Lower lobe of right lung (tissue), 2 donors: Measurements from ENCODE around the gene PLA2G4A. TPM values are rescaled to one million over a fixed set of nuclear protein-coding genes. Genes with fewer than 3 reads are reported as not detected.

ENCODE experiments used
- ATAC-seq, 2 donors: fragments of 200-7000 bp; cut with Tn5 transposase; one replicate each; pipeline ENCODE4 v1.9.1; 2020 to 2022; ENCODE audit warnings: mild to moderate bottlenecking in 2 of 2, moderate library complexity in 2 of 2
- DNase-seq: peaks from one replicate; pipeline ENCODE4 v3.0.0-alpha.2; 2020
- H3K27ac ChIP-seq: fragments of 200-600 bp; one replicate; pipeline ENCODE4 v1.8.0; 2022
- H3K27me3 ChIP-seq: fragments of 200-600 bp; one replicate; pipeline ENCODE4 v1.8.0; 2022; ENCODE audit warnings: low read depth
- H3K36me3 ChIP-seq: fragments of 200-600 bp; one replicate; pipeline ENCODE4 v1.8.0; 2022; ENCODE audit warnings: mild to moderate bottlenecking
- H3K4me1 ChIP-seq: fragments of 200-600 bp; one replicate; pipeline ENCODE4 v1.8.0; 2022
- H3K4me3 ChIP-seq: fragments of 200-600 bp; one replicate; pipeline ENCODE4 v1.8.0; 2022; ENCODE audit warnings: mild to moderate bottlenecking
- H3K9me3 ChIP-seq: fragments of 200-600 bp; one replicate; pipeline ENCODE4 v1.8.0; 2022
- intact Hi-C: fragments of 100-400 bp; cut with DNase I; formaldehyde crosslinking; loops from one replicate; pipeline ENCODE4 v1.11.0; 2022
- total RNA-seq: library from RNA; stranded (reverse); fragmentation: NEBNext Ultra II Directional; extraction: Animal tissue kit (Norgen Biotek cat#: 25700); gene quantifications from one replicate; pipeline ENCODE4 v1.2.1, GENCODE V29; 2021
- TF ChIP-seq, protein P1 (sequence below): fragments of 200-600 bp; IDR thresholded peaks from one replicate; pipeline ENCODE4 v1.8.0; 2022; ENCODE audit warnings: antibody characterized with exemption, mild to moderate bottlenecking
- donor health status: DM: no; HTN: yes; CAD: no; lungs with severe emphysema.

Gene PLA2G4A
- total RNA-seq, 1 donor from 2014 or later: 10.1 TPM

DNA sequence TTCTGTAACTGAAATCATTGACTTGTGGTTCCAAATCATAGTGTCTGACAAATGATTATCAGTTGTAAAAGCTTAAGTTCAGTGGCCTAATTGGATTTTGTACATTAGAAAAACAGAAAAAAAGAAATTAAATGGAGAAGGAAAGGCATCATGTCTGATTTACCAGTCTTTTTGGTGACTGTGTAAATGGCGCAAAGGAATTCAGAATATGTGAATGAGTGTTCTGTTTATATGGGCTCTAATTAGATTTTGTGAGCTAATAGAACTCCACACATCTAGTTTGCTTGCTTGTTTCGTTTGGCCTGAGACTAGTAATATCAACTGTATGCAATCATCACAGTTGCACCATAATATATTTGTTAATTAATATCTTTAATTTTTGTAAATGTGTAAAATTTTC, 151.7 kb downstream of the PLA2G4A start:
- no peak for ATAC-seq
- intact Hi-C loops: loop anchor here (5.0 to 10.0 kb wide), 2 partner anchors 376 to 498 kb away; no protein-coding TSS in a partner anchor

DNA sequence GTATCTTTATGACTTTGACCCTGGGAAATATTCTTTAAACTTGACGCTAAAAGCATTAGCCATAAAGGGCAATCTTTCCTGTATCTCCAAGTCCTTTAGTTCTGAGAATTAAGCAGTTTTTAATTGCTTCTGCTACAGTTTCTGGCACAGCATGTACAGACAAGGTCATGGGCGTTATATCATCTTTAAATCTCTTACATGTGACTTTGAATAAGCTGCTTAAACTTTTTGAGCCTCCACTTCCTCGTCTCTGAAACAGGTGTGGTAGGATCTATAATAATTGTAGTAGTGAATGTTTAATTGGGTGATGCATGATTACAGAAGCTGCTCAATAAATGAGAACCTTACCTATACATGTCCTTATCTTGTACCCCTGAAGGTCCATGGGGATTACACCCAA, 153.4 kb downstream of the PLA2G4A start:
- Histone ChIP-seq H3K27me3 (no peaks in the 10 kb centered on the region), H3K9me3 (no peaks in the 10 kb centered on the region), H3K36me3 (no peaks in the 10 kb centered on the region), H3K4me1 (no peaks in the 10 kb centered on the region), H3K27ac (no peak overlapping the region), H3K4me3 (no peak overlapping the region)
- intact Hi-C loops: loop anchor here (5.0 to 10.0 kb wide), 2 partner anchors 377 to 500 kb away; no protein-coding TSS in a partner anchor
- TF ChIP-seq, protein P1, sequence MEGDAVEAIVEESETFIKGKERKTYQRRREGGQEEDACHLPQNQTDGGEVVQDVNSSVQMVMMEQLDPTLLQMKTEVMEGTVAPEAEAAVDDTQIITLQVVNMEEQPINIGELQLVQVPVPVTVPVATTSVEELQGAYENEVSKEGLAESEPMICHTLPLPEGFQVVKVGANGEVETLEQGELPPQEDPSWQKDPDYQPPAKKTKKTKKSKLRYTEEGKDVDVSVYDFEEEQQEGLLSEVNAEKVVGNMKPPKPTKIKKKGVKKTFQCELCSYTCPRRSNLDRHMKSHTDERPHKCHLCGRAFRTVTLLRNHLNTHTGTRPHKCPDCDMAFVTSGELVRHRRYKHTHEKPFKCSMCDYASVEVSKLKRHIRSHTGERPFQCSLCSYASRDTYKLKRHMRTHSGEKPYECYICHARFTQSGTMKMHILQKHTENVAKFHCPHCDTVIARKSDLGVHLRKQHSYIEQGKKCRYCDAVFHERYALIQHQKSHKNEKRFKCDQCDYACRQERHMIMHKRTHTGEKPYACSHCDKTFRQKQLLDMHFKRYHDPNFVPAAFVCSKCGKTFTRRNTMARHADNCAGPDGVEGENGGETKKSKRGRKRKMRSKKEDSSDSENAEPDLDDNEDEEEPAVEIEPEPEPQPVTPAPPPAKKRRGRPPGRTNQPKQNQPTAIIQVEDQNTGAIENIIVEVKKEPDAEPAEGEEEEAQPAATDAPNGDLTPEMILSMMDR: no peak
- ATAC-seq (no peak), DNase-seq (no peak)

More for the DNA sequence above, 151.7 kb downstream of the PLA2G4A start:
- TF ChIP-seq, protein P1: no peak
- no peak overlapping the region for H3K27ac ChIP-seq
- H3K36me3 ChIP-seq: no peaks in the 10 kb centered on the region
- no peaks in the 10 kb centered on the region for H3K27me3 ChIP-seq
- no peak overlapping the region for H3K4me3 ChIP-seq
- no peaks in the 10 kb centered on the region for H3K4me1 ChIP-seq
- no peaks in the 10 kb centered on the region for H3K9me3 ChIP-seq
- DNase-seq: no peak

DNA sequence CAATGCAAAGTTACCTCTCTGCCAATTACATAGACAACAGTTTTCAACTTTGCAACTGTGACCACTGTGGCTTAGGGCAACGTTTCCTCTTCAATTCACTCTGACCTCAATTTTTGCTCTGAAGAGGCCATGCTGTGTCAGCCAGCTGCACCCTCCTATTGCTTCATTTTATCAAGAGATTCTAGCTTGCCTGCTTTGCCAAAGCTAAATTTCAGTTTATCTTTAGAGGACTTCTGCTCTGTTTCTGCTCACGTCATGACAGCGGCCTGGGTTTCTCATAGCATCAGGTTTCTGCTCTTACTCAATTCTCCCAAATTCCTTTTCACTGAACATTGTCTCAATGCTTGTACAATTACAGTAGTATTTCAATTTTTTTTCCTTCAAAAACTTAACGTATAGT, 154.6 kb downstream of the PLA2G4A start:
- H3K36me3 ChIP-seq: no peaks in the 10 kb centered on the region
- no peaks in the 10 kb centered on the region for H3K27me3 ChIP-seq
- H3K9me3 ChIP-seq: no peaks in the 10 kb centered on the region
- intact Hi-C loops: loop anchor here (5.0 to 10.0 kb wide), 2 partner anchors 379 to 501 kb away; no protein-coding TSS in a partner anchor
- TF ChIP-seq, protein P1: no peak
- no peak overlapping the region for H3K27ac ChIP-seq
- no peaks in the 10 kb centered on the region for H3K4me1 ChIP-seq
- peak; percentile 51 for DNase-seq
- peak; percentile 51 to 78 for ATAC-seq
- H3K4me3 ChIP-seq: no peak overlapping the region

DNA sequence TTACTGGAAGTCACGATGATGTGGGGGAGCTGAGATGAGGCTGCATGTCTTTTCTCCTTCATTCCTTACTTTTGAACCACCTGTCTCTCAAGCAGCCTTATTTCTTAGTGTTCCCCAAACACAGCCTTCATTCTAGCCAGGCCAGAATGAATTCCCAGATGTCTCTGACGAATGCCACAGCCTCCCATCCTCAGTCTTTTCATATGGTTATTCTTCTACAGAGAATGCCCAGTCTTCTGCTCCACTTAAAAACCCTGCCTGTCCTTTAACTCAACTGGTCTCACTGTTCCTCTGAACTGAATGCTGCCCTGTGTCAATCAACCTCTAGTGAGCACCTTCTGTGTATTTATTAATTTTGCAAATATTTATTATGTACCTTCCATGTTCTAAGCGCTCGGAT, 156.2 kb downstream of the PLA2G4A start:
- Histone ChIP-seq H3K27ac (no peak overlapping the region), H3K27me3 (no peaks in the 10 kb centered on the region), H3K9me3 (no peaks in the 10 kb centered on the region), H3K36me3 (no peaks in the 10 kb centered on the region), H3K4me1 (no peaks in the 10 kb centered on the region), H3K4me3 (no peak overlapping the region)
- ATAC-seq: no peak
- TF ChIP-seq, protein P1: no peak
- intact Hi-C loops: loop anchor here (5.0 to 10.0 kb wide), 2 partner anchors 380 to 503 kb away; no protein-coding TSS in a partner anchor
- no peak for DNase-seq

DNA sequence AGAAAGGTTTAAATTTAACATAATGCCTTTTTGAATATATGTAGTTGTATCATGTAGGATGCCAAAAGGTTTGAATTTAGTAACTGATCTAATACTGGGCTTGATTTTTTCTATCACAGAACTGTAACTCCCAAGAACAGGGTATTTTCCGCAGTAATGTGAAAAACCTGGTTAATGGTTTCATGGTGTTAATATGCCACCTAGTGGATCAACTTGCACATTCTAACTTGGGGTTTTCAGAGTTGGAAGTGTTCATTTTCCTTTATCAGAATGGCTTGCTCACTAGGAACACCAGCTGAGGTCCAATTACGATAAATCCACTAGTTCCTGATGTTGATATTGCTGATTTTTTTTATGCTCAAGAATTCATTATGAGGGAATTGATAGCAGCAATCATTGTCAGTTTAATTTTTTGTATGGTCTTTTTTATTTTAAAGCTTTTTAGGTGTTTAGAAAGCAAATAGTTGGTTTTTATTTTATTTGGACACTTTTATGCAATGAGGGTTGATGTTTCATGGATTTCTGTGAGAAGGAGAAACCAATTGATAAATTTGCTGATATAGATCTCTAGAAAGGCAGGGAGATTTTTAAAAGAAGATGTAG, 157.2 kb downstream of the PLA2G4A start:
- Histone ChIP-seq H3K4me3 (no peak overlapping the region), H3K27ac (no peak overlapping the region), H3K4me1 (no peaks in the 10 kb centered on the region), H3K9me3 (no peaks in the 10 kb centered on the region), H3K27me3 (no peaks in the 10 kb centered on the region), H3K36me3 (no peaks in the 10 kb centered on the region)
- peak; percentile 68 to 81 for ATAC-seq
- TF ChIP-seq, protein P1: peak; percentile 71
- intact Hi-C loops: loop anchor here (10.0 kb wide), 1 partner anchor 381 kb away; no protein-coding TSS in a partner anchor
- no peak for DNase-seq
